SK-N-SH treated with all-trans-retinoic acid at 6 μM for 48 hours (cell line): Measurements from ENCODE around the gene UHRF1.
"Not testable (repeated sequence)": the region's sequence is repeated elsewhere in the genome, so short reads cannot be mapped to it uniquely, and the experiment has no call there.

Experiments used
- ATAC-seq: fragments of 200-7000 bp; cut with Tn5 transposase; 3 replicates; pipeline ENCODE4 v1.9.1; 2020; ENCODE audit warnings: mild to moderate bottlenecking, moderate library complexity
- BACH2 ChIP-seq: fragments of 250-450 bp; sonication (Bioruptor Pico); IDR thresholded peaks from 2 replicates; pipeline ENCODE4 v1.9.0; 2021; ENCODE audit warnings: mild to moderate bottlenecking, borderline replicate concordance
- CSDC2 ChIP-seq: fragments of 250-450 bp; sonication (Bioruptor Pico); IDR thresholded peaks from 2 replicates; pipeline ENCODE4 v1.5.0; 2020; ENCODE audit warnings: mild to moderate bottlenecking, moderate library complexity
- ESRRG ChIP-seq: fragments of 250-450 bp; sonication (Bioruptor Pico); IDR thresholded peaks from 2 replicates; pipeline ENCODE4 v1.6.1; 2021; ENCODE audit warnings: mild to moderate bottlenecking
- GLIS3 ChIP-seq: fragments of 250-450 bp; sonication (Bioruptor Pico); IDR thresholded peaks from 2 replicates; pipeline ENCODE4 v1.5.0; 2020; ENCODE audit warnings: mild to moderate bottlenecking, moderate library complexity
- OSR1 ChIP-seq: fragments of 250-450 bp; sonication (Bioruptor Pico); IDR thresholded peaks from 2 replicates; pipeline ENCODE4 v1.8.0; 2022; ENCODE audit warnings: moderate library complexity, mild to moderate bottlenecking, inconsistent platforms
- PPARA ChIP-seq: fragments of 250-450 bp; sonication (Bioruptor Pico); IDR thresholded peaks from 2 replicates; pipeline ENCODE4 v1.5.0; 2020; ENCODE audit warnings: mild to moderate bottlenecking, borderline replicate concordance
- RARB ChIP-seq: fragments of 250-450 bp; sonication (Bioruptor Pico); IDR thresholded peaks from 2 replicates; pipeline ENCODE4 v1.8.0; 2021; ENCODE audit warnings: mild to moderate bottlenecking, moderate library complexity
- SNAI2 ChIP-seq: fragments of 250-450 bp; sonication (Bioruptor Pico); IDR thresholded peaks from 2 replicates; pipeline ENCODE4 v1.5.0; 2020; ENCODE audit warnings: mild to moderate bottlenecking, moderate library complexity
- TOX ChIP-seq: fragments of 250-450 bp; sonication (Bioruptor Pico); IDR thresholded peaks from 2 replicates; pipeline ENCODE4 v1.8.0; 2021; ENCODE audit warnings: mild to moderate bottlenecking, moderate library complexity, borderline replicate concordance
- ZC3H10 ChIP-seq: fragments of 250-450 bp; sonication (Bioruptor Pico); IDR thresholded peaks from 2 replicates; pipeline ENCODE4 v1.5.1; 2021; ENCODE audit warnings: mild to moderate bottlenecking, moderate library complexity
- ZFP3 ChIP-seq: fragments of 250-450 bp; sonication (Bioruptor Pico); IDR thresholded peaks from 2 replicates; pipeline ENCODE4 v1.5.0; 2020; ENCODE audit warnings: mild to moderate bottlenecking, moderate library complexity
- ZFP30 ChIP-seq: fragments of 450-650 bp; formaldehyde crosslinking; IDR thresholded peaks from 2 replicates; pipeline ENCODE4 v1.5.0; 2022; ENCODE audit warnings: mild to moderate bottlenecking, moderate library complexity
- ZNF70 ChIP-seq: fragments of 450-650 bp; formaldehyde crosslinking; IDR thresholded peaks from 2 replicates; pipeline ENCODE4 v1.5.0; 2020; ENCODE audit warnings: mild to moderate bottlenecking, moderate library complexity
- TF ChIP-seq, protein P1 (sequence below): fragments of 250-450 bp; sonication (Bioruptor Pico); IDR thresholded peaks from 2 replicates; pipeline ENCODE4 v1.8.0; 2021; ENCODE audit warnings: low read depth, mild to moderate bottlenecking, moderate library complexity, borderline replicate concordance
- TF ChIP-seq, protein P2 (sequence below): fragments of 250-450 bp; sonication (Bioruptor Pico); IDR thresholded peaks from 2 replicates; pipeline ENCODE4 v1.5.1; 2020; ENCODE audit warnings: low read depth, mild to moderate bottlenecking, moderate library complexity
- TF ChIP-seq, protein P3 (sequence below): fragments of 250-450 bp; sonication (Bioruptor Pico); IDR thresholded peaks from 2 replicates; pipeline ENCODE4 v1.5.1; 2021; ENCODE audit warnings: mild to moderate bottlenecking, moderate library complexity
- TF ChIP-seq, protein P4 (sequence below): fragments of 250-450 bp; sonication (Bioruptor Pico); IDR thresholded peaks from 2 replicates; pipeline ENCODE4 v1.5.0; 2020; ENCODE audit warnings: mild to moderate bottlenecking, moderate library complexity
- TF ChIP-seq, protein P5 (sequence below): fragments of 250-450 bp; sonication (Bioruptor Pico); IDR thresholded peaks from 2 replicates; pipeline ENCODE4 v1.8.0; 2020; ENCODE audit warnings: mild to moderate bottlenecking, moderate library complexity, borderline replicate concordance

The UHRF1 gene

DNA sequence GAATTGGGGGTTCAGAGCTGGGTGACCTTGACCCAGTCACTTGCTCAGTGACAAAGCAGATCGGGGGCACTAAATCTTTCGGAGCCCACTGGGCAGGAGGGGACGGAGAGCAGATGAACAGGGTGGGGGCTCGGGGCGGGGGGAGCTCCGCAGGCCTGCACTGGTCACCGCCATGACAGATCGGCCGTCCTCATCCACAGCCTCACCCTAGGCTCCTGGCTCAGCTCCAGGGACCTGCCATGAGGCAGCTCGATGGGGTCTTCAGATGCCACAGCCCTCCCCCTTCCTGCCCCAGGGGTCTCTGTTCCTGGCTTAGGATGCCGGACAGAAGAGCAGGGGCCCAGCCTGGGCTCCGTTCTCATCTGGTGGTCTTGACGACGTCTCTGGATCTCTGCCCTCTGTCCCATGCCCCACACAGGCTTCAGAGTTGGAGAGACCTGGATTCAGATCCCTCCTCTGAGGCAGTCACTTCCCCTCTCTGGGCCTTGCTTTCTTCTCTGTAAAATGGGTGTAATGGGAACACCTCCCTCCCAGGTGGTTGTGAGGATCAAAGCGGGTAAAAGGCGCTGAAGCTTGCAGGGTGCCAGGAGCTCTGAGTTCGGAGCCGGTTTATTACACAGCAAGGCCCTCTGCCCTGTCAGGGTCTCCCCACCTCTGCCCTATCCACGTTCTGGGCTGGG, 62.7 kb downstream of the UHRF1 start:
- no peak for ATAC-seq
- TF ChIP-seq ZC3H10 (CRISPR knock-in tag), result no peak

DNA sequence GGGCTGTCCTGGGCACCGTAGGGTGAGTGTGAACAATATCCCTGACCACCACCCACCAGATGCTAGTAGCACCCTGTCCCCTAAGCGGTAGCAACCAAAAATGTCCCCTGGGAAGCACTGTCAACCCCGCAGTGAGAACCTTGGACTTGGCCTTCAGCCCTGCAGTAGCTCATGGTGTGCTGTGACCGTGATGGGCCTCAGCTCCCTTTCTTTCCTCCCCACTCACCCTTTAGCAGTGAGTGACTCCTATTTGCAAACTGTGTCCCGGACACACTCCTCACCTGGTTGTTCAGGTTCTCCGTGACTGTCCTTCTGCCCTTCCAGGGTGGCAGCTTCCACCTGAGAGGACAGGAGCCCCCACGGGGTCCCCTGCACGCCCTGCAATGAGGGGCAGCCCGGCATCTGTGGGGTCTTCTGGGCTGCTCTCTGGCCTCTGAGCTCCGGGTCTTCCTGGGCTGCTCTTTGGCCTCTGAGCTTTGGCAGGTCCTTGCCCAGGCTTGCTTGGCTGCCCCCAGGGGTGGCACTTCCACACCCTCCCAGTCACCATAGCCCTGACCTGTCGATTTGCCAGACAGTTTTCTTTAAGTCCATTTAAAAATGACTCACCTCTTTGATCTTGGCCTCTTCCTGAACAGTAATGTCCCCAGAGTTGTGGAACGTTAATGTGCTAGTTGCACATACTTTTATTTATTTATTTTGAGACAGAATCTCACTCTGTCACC, 63.4 kb downstream of the UHRF1 start:
- TF ChIP-seq, protein P1, sequence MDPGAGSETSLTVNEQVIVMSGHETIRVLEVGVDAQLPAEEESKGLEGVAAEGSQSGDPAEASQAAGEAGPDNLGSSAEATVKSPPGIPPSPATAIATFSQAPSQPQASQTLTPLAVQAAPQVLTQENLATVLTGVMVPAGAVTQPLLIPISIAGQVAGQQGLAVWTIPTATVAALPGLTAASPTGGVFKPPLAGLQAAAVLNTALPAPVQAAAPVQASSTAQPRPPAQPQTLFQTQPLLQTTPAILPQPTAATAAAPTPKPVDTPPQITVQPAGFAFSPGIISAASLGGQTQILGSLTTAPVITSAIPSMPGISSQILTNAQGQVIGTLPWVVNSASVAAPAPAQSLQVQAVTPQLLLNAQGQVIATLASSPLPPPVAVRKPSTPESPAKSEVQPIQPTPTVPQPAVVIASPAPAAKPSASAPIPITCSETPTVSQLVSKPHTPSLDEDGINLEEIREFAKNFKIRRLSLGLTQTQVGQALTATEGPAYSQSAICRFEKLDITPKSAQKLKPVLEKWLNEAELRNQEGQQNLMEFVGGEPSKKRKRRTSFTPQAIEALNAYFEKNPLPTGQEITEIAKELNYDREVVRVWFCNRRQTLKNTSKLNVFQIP, result no peak
- no peak for ATAC-seq

DNA sequence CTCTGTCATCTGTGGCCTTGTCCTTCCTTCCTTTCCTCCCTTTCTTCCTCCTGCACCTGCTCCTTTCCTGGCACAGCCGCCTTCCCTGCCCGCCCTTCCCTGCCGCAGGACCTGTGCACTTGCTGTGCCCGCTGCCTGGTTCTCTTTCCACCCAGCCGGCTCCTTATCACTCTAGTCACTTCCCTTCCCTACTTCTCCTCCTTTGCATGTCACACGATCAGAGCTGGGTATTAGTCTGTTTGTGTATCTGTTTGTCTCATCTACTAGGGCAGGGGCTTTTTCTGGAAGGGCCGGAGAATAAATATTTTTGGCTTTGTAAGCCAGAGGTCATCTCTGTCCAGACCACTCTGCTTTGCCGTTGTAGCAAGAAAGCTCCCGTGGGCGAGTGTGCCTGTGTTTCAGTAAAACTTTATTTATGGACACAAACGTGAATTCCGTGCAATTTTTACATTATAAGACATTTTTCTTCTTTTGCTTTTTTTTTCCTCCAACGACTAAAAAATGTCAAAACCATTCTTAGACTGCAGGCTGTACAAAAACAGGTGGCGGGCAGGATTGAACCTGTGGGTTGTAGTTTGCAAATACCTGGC, 65.7 kb downstream of the UHRF1 start:
- no peak for ATAC-seq
- TF ChIP-seq PPARA (CRISPR knock-in tag) (no peak), OSR1 (CRISPR knock-in tag) (no peak), GLIS3 (CRISPR knock-in tag) (no peak)

DNA sequence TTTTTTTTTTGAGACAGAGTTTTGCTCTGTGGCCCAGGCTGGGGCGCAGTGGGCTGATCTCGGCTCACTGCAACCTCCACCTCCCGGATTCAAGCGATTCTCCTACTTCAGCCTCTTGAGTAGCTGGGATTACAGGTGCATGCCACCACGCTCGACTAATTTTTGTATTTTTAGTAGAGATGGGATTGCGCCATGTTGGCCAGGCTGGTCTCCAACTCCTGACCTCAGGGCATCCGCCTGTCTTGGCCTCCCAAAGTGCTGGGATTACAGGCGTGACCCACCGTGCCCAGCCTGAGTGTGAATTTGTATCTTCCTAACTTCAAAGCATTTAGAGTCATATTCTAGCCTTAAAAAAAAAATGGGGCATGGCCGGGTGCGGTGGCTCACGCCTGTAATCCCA, 66.3 kb downstream of the UHRF1 start:
- not testable (repeated sequence) for ATAC-seq

DNA sequence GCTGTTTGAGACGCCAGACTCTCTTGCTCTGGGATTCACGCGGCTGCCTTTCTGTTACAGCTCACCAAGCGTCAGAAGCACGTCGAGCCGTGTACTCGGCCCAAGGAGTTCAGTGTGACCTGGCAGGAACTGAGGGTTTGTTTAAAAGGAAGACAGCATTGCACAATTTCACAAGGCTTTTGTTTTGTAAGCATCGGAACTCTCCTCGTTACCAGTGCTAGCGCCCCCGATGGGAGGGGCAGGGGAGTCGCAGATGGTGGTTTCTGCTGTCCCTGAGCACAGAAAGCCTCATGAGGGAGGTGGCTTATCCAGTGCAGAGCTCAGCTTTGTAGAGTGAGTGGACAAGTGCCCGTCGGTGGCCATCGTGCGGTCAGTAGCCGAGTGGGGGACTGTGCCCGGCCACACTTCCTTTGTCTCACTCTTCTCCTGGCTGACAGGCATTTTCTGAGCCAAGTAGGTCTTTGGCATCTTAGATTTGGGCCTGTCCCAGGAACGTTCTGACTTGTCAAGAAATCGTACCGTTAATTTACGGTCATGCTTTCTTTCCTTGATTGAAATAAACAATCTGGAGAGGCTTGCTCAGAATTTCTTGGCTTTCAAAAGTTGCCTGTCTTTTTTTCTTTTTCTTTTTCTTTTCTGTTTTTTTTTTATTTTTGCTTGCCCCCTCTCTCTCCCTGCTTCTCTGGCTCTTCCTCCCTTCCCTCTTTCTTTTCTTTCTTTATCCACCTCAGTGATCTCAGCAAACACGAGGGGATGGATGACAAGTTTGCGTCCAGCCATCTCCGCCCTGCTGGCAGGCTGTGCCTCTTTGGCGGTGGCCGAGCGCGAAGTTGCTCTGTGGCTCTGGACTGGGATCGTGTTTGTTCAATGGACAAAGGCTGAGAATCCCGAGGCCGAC, 67.3 kb downstream of the UHRF1 start:
- no peak for ATAC-seq
- TF ChIP-seq ZC3H10 (CRISPR knock-in tag) (no peak), ZFP30 (CRISPR knock-in tag) (no peak), ZNF70 (CRISPR knock-in tag) (no peak), CSDC2 (CRISPR knock-in tag) (no peak), RARB (CRISPR knock-in tag) (no peak), BACH2 (no peak), SNAI2 (CRISPR knock-in tag) (no peak), ZFP3 (CRISPR knock-in tag) (no peak), GLIS3 (CRISPR knock-in tag) (no peak), OSR1 (CRISPR knock-in tag) (no peak), PPARA (CRISPR knock-in tag) (no peak), TOX (CRISPR knock-in tag) (no peak), ESRRG (CRISPR knock-in tag) (no peak)
- TF ChIP-seq, protein P2, sequence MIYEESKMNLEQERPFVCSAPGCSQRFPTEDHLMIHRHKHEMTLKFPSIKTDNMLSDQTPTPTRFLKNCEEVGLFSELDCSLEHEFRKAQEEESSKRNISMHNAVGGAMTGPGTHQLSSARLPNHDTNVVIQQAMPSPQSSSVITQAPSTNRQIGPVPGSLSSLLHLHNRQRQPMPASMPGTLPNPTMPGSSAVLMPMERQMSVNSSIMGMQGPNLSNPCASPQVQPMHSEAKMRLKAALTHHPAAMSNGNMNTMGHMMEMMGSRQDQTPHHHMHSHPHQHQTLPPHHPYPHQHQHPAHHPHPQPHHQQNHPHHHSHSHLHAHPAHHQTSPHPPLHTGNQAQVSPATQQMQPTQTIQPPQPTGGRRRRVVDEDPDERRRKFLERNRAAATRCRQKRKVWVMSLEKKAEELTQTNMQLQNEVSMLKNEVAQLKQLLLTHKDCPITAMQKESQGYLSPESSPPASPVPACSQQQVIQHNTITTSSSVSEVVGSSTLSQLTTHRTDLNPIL (CRISPR knock-in tag), result no peak
- TF ChIP-seq, protein P3, sequence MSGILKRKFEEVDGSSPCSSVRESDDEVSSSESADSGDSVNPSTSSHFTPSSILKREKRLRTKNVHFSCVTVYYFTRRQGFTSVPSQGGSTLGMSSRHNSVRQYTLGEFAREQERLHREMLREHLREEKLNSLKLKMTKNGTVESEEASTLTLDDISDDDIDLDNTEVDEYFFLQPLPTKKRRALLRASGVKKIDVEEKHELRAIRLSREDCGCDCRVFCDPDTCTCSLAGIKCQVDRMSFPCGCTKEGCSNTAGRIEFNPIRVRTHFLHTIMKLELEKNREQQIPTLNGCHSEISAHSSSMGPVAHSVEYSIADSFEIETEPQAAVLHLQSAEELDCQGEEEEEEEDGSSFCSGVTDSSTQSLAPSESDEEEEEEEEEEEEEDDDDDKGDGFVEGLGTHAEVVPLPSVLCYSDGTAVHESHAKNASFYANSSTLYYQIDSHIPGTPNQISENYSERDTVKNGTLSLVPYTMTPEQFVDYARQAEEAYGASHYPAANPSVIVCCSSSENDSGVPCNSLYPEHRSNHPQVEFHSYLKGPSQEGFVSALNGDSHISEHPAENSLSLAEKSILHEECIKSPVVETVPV (CRISPR knock-in tag), result no peak
- TF ChIP-seq, protein P4, sequence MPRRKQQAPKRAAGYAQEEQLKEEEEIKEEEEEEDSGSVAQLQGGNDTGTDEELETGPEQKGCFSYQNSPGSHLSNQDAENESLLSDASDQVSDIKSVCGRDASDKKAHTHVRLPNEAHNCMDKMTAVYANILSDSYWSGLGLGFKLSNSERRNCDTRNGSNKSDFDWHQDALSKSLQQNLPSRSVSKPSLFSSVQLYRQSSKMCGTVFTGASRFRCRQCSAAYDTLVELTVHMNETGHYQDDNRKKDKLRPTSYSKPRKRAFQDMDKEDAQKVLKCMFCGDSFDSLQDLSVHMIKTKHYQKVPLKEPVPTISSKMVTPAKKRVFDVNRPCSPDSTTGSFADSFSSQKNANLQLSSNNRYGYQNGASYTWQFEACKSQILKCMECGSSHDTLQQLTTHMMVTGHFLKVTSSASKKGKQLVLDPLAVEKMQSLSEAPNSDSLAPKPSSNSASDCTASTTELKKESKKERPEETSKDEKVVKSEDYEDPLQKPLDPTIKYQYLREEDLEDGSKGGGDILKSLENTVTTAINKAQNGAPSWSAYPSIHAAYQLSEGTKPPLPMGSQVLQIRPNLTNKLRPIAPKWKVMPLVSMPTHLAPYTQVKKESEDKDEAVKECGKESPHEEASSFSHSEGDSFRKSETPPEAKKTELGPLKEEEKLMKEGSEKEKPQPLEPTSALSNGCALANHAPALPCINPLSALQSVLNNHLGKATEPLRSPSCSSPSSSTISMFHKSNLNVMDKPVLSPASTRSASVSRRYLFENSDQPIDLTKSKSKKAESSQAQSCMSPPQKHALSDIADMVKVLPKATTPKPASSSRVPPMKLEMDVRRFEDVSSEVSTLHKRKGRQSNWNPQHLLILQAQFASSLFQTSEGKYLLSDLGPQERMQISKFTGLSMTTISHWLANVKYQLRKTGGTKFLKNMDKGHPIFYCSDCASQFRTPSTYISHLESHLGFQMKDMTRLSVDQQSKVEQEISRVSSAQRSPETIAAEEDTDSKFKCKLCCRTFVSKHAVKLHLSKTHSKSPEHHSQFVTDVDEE (CRISPR knock-in tag), result no peak
- TF ChIP-seq, protein P5, sequence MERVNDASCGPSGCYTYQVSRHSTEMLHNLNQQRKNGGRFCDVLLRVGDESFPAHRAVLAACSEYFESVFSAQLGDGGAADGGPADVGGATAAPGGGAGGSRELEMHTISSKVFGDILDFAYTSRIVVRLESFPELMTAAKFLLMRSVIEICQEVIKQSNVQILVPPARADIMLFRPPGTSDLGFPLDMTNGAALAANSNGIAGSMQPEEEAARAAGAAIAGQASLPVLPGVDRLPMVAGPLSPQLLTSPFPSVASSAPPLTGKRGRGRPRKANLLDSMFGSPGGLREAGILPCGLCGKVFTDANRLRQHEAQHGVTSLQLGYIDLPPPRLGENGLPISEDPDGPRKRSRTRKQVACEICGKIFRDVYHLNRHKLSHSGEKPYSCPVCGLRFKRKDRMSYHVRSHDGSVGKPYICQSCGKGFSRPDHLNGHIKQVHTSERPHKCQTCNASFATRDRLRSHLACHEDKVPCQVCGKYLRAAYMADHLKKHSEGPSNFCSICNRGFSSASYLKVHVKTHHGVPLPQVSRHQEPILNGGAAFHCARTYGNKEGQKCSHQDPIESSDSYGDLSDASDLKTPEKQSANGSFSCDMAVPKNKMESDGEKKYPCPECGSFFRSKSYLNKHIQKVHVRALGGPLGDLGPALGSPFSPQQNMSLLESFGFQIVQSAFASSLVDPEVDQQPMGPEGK (CRISPR knock-in tag), result no peak
- TF ChIP-seq, protein P1, result no peak
- TF ChIP-seq, all 23 proteins: peak for 0
